Activated effector memory CD4-positive, alpha-beta T cell treated with Interleukin-2 at 50 U/mL for 16 hours (primary cell): ENCODE results near the gene C2orf69.
A peak's percentile ranks its signal among the peaks of the same experiment; 100 is the strongest.
"Not testable (repeated sequence)": the region's sequence is repeated elsewhere in the genome, so short reads cannot be mapped to it uniquely, and the experiment has no call there.

Source experiments
- DNase-seq: peaks from one replicate; pipeline ENCODE4 v3.0.0-alpha.2; 2020

C2orf69 gene, protein sequence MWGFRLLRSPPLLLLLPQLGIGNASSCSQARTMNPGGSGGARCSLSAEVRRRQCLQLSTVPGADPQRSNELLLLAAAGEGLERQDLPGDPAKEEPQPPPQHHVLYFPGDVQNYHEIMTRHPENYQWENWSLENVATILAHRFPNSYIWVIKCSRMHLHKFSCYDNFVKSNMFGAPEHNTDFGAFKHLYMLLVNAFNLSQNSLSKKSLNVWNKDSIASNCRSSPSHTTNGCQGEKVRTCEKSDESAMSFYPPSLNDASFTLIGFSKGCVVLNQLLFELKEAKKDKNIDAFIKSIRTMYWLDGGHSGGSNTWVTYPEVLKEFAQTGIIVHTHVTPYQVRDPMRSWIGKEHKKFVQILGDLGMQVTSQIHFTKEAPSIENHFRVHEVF

DNA sequence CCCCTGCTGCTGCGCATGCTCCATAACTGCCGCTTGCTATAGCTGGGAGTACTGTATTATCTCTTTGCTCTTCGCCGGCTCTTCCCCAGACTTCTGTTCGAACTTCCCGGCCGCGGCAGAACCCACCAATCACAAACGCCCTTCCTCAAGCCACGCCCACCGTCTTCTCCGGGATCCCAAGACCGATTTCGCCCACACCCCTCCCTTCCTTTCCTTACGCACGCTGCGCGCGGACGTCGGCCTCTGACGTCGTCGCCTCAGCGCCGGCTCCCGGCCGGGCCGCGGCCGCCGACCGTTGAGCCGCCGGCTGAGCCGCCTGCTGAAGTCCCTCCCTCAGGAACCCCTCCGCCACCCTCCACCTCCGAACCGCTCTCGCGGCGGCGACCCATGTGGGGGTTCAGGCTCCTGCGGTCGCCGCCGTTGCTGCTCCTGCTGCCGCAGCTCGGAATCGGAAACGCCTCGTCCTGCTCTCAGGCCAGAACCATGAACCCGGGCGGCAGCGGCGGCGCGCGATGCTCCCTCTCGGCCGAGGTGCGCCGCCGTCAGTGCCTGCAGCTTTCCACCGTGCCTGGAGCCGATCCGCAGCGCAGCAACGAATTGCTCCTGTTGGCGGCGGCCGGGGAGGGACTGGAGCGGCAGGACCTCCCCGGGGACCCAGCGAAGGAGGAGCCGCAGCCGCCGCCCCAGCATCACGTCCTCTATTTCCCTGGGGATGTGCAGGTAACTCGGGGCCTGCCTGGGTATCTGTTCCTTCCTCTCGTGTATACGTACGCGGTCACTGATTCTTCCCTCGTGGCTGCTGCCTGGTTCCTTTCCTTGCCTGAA is at the start of gene C2orf69:
Gene C2orf69, plus strand, starts transcription at position 242 of the 825 bp plus-strand sequence. Its CDS starts 146 bp downstream, at position 388.
- DNase-seq, result peak; percentile 88

DNA sequence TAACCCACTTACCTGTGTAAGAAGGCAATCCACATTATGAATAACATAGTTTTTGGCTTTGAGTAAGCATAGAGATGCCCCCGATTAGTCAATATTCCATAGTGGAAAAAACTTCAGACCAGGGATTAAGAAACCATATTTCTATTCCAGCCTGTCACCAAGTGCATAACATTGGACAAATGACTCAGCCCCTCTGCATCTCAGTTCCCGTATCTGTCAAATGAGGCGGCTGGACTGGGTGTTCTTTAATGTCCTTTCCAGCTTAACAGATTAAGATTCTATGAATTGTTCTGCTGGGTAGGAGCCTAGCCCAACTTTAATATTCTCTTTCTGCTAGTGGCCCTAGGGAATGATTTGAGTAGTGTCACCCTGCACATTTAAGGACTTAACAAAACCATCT is 48.3 kb upstream of the C2orf69 start:
- no peak for DNase-seq

DNA sequence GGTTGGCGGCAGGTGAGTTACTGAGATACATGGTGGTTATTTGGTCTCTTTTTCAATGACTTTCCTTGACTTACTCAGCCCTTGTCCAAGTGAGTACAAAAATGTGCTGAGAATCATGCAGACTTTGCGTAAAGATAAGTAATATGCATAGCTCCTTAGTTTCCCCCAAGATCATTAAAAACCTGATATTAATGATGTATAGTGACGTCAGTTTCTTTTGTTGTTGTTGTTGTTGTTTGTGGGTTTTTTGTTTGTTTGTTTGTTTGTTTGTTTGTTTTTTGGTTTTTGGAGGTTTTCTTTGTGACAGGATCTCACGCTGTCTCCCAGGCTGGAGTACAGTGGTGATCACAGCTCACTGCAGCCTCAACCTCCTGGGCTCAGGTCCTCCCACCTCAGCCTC is 45.2 kb upstream of the C2orf69 start:
- no peak for DNase-seq

DNA sequence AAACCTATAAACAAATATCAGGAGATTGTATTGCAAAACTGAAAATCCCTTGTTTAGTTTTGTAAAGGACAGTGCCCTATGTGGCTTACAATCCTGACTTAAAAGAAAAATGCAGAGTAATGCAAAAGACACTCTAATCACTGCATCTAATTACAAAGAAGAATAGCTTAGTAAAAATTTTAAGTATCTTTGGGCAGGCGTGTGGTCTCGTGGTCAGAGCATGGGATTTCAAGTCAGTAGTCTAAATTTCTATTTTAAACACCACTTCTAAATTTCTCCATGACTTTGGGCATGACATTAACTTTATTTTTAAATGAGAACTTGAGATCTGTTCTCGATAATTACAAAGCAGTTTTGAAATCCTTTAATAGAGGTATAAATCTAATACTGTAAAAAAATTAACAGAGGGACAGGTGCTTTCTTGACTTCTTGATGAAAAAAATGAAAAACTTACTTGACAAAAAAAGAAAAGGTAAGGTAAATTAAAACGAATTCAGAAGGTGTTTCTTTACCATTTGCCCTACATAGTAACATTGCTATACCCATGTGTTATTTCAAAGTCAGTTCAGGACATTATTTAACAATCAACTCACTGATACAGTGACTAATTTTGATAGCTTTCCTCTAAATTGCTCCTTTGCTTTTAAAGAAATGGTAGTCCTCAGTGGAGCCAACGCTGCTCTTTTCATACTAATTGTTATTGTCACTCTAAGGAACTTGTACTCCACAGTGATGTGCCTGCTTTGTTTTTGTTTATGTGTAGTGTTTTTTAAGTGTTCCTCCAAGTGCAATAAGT is 42.5 kb upstream of the C2orf69 start:
- no peak for DNase-seq

DNA sequence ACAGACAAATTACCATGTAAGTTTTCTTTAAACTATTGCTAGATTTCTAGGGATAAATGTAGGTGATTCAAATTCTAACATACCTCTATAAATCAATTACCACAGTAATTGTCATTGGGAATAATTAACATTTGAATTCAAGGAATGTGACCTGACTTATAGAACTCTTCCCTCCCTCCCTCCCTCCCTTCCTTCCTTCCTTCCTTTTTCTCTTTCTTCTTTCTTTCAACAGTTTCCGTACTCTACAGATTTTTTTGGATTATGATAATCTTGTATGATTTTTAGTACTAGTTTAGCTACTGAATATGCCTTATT is 41.9 kb upstream of the C2orf69 start:
- DNase-seq, result no peak

DNA sequence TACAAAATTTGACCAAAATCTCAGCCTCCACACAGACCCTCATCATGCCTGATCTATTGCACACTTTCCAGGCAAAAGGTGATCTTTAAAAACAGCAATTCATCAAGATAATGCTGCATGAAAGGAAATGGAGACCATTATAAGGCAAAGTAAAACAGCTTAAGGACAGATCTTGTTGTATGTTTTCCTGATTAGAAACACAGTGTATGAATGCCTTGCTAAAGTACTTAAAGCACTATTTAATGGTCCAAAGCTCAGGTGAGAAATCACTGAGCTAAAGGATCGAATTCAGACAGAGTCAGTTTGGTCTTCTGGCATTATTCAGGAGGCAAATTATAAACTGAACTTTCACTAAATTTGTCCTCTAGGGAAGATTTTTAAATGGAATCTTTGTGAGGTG is 41.4 kb upstream of the C2orf69 start:
- DNase-seq, result no peak

DNA sequence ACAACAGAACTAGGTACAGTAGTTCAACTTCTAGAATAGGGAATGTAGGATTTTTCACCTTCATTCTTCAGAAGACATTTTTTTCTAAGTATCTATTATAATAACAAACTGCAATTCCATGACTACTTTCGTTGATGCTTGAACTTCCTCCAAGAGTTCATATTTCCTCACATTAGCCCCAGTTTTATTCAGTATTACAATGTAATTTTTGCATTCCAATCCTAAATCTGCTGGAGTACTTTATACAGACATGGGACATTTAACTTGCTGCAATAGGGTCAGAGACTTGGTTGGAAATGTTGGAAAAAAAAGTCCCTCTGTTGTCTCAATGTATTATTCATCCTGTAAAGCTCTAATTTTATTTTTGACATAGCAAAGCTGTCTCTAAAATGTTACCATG is 40.5 kb upstream of the C2orf69 start:
- DNase-seq, result no peak

DNA sequence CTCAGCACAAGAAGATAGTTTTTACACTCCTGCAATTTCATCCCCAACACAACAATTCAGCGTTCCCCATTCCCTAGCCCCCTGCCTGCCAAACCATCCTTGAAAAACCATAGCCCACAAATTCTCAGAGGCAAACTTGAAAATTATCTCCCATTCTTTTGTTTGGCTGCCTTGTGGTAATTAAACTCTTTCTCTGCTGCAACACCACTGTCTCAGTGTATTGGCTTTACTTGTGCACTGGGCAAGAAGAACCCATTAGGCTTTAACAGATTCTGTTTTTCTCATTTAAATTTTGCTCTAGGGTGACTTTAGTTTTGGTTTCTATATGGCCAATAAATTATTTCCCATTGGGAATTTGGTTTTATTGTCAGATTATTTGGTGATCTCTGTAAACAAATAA is 36.9 kb upstream of the C2orf69 start:
- no peak for DNase-seq

DNA sequence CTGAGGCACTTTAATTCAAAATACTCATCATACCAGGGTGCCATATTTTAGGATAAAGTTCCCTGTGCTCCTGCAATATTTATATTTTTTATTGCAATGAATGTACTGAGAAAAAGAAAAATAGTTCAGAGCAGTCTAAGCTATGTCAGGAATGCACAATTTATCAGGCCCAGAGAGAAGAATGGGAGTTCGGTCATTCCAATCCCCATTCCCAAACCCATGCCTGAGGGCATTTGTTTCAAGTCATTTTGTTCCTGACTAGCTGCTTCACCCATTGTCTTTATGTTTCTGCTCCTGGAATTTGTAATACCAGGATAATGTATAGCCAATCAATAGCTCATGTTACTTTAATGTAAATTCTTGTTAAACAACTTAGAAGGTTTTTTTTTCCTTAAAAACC is 35.7 kb upstream of the C2orf69 start:
- no peak for DNase-seq

DNA sequence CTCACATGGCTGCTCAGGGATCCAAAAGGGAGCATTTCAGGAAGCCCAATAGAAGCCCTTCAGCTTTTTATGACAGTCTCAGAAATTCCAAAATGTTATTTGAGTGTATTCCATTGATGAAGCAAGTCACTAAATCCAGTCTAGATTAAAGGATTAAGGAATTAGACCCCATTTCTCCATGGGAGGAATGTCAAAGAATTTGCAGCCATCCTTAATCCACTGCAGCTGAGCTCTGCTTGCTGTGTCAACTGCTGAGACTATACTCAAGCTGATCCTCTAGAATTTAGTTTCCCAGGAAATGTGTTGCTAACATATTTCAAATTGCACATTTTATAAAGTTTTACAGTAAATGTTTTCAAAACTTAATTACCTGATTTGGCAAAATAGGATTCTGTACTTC is 28.4 kb upstream of the C2orf69 start:
- no peak for DNase-seq

DNA sequence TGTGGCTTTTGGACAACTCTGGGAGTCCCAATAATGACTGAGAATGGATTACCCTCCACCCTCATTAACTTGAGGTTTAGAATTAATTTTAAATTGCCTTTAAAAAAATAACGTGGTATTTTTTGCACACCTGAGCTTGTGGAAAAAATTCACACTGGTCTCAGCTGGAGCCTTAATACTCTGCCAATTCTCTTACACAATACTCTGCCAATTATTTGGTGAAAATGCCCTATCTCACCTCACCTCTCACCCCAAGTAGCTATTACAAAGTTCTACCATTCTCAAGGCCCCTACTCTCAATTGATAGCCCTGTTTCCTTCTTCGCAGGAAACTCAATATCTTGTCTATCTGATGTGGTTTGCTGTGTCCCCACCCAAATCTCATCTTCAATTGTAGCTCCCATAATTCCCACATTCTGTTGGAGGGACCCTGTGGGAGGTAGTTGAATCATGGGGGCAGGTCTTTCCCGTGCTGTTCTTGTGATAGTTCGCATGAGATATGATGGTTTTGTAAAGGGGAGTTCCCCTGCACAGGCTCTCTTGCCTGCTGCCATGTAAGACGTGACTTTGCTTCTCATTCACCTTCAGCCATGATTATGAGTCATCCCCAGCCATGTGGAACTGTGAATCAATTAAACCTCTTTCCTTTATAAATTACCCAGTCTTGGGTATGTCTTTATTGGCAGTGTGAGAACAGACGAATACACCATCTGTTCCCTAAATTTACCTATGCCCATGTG is 27.4 kb upstream of the C2orf69 start:
- DNase-seq, result no peak

DNA sequence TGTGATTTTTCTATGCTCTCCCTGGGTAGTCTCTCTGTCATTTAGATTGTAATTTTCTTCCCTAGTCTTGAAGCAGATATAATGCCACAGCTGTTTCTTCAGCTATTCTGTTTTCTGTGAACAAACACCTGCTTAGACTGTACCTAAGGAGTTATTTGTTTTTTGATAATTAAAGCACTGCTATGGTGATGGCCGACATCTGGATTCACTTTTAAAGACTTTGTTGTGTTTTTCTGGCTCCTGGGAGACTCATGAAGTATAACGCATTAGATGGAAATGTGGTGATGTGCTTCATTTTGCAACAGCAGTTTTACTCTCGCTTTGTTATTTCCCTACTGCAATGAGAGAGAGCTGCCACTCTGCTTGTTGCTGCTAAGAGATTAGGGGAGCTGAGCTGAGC is 15.7 kb upstream of the C2orf69 start:
- DNase-seq, result no peak

DNA sequence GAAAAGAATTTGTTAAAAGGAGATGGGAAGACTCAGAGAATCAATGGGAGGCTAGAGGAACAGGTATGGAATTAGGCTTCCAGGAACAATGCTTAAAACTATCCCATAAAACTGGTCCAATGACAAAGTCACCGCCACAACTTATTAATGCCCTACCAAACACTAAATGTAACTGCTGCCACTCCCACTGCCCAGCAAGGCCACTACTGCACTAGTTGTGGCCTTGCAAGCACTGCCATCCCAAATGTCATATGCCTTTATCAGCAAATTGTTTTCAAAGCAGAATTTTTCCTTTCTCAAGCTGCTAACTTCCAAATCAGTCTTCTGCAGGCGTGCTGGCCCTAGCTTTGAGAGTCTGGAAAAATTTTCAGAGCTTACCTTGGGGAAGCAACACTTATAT is 14.5 kb upstream of the C2orf69 start:
- DNase-seq, result no peak

DNA sequence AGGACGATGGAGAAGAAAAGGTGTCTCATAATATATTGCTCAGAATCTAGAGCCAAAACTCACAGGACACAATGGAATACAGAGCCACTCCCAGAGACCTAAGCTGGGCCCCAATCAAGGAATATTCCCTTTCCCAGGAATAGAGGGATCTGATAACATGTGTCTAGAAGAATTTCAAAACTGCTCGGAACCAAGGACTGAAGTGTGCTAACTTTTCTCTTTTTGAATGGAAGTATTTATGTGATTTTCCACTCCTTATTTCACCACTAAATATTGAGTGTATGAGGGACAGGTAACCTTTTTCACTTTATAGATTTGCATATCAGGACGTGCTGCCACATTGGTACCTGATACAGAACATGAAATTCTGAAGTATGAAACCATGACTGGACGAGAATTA is 9.2 kb upstream of the C2orf69 start:
- no peak for DNase-seq

DNA sequence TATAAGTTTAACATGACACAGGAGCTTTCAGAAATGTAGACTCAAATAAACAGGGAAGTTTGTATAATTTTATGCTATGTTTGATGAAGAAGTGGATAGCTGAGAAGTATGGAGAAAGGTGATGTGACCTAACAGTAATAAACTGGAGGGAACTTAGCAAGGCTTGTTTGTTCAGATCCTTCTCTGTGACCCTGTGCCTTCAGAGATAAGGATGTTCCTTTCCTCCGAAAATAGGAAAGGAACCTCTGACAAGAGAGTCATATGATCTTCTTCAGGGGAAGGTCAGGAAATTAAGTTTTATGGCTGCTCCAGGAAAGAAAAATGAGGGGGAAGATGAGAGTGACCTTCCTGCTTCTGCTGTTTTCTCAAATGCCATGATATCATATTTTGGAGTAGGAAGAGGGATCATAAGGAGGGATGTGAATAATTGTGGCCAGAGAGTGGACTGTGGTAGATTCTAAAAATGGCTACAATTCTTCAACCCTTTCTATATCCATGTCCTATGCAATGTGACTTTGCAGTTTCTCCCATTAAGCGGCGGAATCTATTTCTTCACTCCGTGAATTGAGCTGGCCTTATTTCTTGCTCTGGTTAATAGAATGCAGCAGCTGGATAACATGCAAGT is 8.5 kb upstream of the C2orf69 start:
- DNase-seq, result no peak

DNA sequence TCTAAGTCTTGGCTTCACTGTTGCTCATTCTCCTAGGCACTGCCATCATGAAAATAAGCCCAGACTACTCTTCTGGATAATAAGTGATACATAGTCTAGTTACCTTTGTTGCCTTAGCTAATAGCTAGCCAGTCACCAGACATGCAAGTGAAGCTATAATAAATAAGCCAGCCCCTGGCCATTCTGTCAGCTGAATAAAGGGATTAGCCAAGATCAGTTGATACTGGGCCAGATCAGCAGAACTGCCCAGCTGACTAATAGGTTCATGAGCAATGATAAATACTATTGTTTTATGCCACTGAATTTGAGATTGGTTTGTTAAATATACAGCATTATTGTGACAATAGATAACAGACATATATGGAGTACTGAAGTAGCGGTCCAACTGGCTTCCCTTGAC is 8.0 kb upstream of the C2orf69 start:
- no peak for DNase-seq

DNA sequence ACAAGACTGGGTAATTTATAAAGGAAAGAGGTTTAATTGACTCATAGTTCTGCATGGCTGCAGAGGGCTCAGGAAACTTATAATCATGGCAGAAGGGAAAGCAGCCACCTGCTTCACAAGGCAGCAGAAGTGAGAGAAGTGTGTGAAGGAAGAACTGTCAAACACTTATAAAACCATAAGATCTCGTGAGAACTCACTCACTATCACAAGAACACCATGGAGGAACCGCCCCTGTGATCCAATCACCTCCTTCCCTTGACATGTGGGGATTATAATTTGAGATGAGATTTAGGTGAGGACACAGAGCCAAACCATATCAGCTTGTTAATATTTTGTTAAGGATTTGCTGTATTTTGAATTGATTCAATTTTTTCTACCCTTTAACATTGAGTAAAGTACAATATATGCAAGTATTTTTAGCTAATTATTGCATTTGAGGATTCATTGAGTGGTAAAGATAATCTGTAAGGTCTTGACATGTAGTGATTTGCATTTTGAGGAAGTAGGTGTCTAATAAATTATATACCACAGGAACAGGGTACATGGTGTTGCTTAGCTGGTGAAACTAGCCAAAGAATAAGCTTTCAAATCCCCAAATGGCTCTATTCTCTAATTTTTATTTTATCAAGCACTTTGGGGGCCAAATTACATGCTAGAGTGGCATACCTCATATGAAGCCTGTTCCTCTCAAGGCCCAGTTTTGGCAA is 3.9 kb upstream of the C2orf69 start:
- DNase-seq, result no peak

DNA sequence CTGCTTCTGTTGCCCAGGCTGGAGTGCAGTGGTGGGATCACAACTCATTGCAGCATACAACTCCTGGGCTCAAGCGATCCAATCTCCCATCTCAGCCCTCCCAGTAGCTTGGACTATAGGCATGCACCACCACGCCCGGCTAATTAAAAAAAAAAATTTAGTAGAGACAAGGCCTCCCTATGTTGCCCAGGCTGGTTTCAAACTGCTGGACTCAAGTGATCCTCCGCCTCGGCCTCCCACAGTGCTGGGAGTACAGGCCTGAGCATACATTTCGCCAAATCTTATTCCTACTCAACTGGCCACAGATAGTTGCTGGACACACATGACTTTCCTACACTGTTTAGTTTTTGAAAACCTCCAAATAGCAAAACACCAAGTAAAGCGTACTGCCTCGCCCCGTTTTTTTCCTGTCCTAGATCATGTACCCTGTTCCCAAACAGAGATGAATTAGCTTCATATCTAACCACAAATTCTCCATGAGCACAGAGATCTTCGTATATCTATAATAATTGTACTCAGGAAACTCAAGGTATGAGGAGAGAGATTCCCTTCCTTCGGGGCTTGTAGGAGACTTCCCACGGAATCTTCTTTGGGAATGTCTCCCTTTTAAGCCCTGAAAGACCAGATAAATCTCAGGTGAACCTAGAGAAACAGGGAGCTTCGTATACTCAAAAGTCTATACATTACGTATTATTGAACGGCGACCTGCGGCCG is 598 bp upstream of the C2orf69 start:
- no peak for DNase-seq

DNA sequence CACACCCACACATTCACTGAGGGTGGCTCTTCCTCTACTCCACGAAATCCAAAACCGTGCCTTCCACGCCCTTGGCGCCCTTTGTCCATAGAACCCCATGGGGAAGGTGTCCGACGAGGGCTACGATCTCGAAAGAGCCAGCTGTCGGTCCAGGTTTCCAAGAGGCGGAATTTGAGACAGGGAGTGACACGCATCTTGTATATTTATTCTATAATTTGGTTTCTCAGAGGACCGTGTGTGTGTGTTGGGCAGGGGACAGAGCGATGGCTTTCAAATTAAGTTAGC is 726 bp downstream of the C2orf69 start:
- no peak for DNase-seq

DNA sequence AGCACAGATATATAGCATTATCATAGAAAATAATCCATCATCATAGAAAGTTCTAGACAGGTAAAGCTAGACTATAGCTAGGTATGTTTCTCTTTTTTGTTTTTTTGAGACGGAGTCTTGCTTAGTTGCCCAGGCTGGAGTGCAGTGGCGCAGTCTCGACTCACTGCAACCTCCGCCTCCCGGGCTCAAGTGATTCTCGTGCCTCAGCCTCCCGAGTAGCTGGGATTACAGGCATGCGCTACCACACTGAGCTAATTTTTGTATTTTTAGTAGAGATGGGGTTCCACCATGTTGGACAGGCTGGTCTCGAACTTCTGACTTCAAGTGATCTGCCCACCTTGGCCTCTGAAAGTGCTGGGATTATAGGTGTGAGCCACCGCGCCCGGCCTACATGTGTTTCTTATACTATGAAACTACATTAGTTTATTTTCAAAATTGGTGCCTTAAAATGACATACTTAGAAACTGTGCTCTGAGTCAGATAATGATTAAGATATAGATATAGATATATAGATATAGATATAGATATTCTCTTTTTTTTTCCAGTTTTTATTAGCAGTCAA is 1.5 kb downstream of the C2orf69 start:
- not testable (repeated sequence) for DNase-seq

DNA sequence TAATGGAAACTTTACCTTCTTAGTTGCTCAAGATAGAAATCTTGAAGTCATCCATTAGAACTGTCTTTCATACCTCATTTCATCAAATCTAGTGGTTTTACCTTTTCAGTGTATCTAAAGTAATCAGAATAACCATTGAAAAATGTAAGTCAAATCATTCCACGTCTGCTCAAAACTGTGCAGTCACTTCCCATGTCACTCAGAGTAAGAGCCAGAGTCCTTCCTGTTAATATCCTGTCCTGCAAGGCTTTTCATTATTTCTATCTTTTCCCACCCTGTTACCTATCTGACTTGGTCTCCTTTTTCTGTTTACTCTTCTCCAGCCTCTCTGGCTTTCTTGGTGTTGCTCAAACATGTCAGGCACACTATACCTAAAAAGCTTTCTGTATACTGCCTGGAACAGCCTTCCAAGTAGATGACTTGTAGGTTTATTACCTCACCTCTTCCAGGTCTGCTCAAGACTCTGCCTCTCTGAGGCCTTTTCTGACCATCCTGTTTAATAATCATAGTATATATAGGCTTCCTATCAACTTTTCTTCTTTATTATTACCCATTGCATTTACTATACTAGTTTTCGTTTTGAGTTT is 3.4 kb downstream of the C2orf69 start:
- no peak for DNase-seq
